GM18861 (cell line): Measurements from ENCODE around the gene MED25.

Experiments used
- ATAC-seq: cut with Tn5 transposase; IDR thresholded peaks from one replicate; pipeline ENCODE4 v1.9.1; 2021; ENCODE audit not compliant: unreplicated experiment

The MED25 gene

DNA sequence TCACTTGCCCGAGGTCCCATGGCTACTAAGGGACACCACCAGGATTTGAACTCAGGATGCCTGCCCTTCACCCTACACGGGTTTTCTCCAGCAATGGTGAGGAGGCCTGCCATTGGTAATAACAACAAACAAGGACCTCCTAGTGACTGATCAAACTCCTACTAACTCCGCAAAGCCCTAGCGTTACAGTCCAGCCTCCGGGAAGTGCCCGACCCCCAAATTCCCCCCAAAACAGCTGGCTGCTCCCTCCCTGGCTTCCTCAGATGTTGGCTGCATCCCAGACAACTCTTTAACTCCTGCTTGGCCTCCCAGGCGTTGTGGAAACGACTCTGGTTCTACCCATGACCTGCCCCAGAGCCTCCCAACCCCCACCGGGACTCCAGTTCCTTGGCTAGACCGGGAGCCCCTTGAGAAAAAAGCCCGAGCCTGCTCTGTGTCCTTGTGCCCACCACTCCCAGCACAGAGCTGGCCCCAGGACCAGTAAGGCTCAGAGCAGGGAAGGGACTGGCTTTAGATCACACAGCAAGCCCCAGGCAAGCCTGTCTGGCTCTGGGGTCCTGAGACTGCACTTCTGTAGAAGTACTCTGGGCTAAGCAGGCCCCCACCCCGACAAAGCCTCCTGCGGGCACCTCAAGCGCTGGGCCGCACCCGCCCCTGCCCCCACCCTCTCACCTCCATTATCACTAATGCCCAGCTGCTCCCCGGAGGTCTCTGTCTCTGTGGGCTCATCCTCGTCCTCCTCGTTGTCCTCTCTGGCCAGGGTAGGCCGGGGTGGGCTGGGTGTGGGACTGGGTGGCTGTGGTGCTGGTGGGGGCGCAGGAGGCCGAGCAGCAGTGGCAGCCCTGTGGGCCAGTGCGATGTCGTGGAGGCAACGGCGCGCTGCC, 54.4 kb downstream of the MED25 start:
- no peak for ATAC-seq

DNA sequence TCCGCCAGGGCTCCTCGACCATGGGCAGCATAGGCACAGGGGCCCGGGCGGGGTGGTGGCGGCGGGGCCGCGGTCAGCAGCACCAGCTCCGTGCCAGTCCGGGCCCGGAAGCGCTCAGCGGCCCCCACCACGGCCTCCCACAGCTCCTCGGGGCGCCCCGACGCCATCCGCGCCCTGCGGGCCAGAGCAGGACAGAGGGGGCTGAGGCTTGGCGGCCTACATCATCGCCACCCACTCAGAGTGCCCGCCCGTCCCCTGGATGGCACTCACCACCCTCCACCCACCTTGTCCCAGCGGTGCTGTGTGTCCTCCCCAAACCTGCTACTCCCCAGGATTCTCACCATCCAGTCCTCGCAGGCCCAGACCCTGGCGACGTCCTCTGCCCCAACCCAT, 55.0 kb downstream of the MED25 start:
- ATAC-seq = no peak

DNA sequence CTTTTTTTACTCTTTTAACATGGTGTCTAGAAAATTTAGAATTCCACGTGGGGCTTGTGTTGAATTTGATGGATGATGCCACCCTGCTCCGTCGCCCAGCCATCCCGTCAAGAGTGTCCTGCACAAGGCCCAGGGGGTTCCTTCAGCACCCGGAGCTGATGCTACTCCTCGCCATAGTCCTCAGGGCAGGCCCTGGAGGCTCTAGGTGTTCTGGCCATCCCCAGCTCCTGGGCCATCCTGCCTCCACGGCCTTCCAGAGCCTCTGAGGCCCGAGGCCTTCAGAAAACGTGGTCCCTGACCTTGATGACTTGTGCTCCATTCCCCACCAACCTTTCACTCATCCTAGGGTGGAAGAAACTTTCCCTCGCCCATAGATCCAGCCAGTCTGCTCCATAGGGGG, 55.7 kb downstream of the MED25 start:
- ATAC-seq = no peak

DNA sequence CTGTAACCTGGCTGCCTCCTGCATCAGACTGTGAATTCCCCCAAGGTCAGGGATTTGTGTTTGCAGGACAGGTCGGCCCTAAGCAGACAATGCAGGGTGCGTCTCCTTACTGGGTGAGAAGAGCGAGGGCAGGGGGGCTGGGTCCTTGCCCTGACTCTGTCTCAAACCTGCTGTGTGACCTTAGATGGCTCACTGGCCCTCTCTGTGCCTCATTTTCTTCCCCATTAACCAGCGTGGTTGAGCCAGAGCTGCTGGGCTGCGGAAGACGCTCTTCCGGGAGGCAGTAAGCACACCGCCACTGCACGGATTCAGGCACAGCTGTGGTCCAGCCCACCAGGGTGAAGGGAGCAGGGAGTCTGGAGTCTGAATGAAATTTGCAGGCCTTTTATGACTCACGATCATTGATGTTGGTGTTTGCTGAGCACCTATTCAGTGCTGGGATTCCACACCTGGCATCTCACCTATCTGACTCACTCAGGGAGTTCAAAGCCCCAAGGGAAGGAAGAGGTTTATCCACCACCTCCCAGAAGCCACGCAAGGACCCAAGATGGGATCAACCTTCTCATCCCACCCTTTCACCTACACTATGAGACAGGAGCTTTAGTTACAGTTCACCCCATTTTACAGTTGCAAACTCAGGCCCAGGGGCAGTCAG, 56.5 kb downstream of the MED25 start:
- ATAC-seq = no peak

DNA sequence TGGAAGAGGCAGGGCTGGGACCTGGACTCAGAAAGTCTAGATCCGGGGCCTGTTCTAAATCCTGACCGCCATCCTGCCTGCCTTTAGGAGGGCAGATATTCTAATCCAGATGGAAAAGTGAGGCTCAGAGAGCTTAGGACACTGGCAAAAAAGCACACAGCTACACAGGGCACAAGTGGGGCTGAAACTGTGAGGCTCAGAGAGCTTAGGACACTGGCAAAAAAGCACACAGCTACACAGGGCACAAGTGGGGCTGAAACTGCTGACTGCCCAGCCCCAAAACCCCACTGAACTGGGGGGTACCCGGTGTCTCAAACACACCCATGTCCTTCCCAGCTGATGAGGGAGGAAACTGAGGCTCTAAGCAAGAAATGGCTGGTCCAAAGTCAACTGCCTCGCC, 57.1 kb downstream of the MED25 start:
- no peak for ATAC-seq

DNA sequence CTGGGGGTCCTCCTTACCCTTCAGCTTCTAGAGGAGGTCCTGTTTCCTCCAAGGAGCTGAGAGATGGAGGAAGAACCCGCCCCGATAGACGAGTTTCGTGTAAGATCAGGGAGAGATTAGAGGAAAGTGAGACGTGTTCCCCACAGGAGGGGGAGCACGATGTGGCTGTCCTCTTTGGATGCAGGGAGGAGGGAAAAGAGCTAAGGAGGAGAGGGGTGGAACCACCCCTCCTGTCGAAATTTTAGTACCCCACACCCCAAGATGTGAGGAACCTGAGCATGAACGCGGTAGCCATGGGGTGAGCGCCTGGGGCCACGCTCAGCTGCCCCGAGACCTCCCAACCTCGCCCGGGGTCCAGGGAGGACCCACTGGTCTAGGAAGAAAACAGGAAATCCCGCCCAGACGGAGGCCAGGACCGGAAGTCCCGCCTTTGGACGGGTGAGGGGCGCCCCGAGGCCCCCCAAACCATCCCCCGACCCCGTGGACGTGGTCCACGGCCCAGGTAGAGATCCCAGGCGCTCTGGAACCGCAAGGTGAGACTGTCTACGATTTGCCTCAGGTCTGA, 57.9 kb downstream of the MED25 start:
- ATAC-seq = no peak

- peak; percentile 36 for ATAC-seq
These were observed 58.4 kb downstream of the MED25 start for GRCh38 chr19:49876422-49877019.

DNA sequence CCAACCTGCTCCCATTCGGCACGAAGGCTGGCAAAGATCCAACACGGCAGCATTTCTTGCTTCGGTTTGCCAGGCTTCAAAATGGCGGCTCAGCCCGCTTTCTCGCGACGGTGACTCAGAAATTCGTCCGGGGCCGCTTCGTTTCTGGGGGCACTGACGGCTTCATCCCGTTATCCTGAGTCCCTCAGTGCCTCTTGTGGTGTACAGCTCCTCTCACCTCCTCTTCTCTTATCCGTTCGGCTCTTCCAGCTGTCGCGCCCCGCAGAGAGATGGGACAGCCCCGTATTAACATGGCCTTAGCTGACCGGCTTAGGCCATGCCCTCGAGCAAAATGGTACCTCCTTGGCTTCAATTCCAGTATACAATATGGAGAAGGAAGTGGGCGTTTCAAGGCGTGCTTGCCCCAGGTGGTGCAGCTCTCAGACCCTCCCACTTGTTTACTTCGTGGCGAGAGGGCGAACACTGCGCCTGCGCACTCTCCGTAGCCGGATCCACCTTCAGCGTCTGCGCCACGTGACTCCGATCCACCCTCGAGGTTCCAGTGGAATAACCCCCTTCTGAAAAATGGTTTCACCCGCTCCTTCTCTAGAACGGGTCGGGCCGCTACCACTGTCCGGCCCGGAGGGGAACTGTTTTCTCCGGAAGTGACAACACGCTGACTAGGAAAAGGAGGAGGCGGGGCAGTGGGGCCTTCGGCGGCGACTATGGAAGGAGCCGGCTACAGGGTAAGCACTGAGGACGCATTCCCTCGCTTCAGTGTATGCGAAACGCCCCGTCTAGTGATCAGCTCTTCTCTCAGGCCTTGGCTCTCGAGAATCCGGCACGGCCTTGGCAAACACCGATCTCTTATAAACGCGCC, 59.2 kb downstream of the MED25 start, which contains the start of the genes AKT1S1 and TBC1D17:
AKT1S1 (minus strand) TSS at position 336 of the 859 bp plus-strand sequence. CDS start 4,060 bp downstream, outside the sequence.
TBC1D17 (plus strand) TSS at position 683 of the 859 bp plus-strand sequence; CDS start at position 705, 22 bp downstream.
- peak; percentile 50 for ATAC-seq

- peak; percentile 27 for ATAC-seq
These were observed 60.0 kb downstream of the MED25 start for GRCh38 chr19:49877879-49878743.

DNA sequence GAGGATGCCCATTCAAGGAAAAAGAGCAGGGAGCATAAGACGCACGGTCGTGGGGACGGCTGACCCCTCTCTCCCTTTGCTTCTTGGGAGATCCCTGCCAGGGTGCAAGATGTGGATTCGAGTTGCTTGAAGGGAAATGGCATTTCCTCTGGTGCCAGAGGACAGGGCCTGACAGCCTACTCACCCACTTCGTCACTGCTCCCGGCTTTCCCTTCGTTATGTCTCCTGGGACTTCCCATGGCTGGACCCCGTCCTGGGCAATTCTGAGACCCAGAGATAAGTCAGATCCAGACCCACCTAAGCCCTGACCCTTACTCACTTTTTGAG, 60.6 kb downstream of the MED25 start:
- no peak for ATAC-seq

- ATAC-seq = no peak
These were observed 61.3 kb downstream of the MED25 start for GRCh38 chr19:49879243-49879963.

GRCh38 chr19:49880162-49880869, 62.2 kb downstream of the MED25 start:
- no peak for ATAC-seq

DNA sequence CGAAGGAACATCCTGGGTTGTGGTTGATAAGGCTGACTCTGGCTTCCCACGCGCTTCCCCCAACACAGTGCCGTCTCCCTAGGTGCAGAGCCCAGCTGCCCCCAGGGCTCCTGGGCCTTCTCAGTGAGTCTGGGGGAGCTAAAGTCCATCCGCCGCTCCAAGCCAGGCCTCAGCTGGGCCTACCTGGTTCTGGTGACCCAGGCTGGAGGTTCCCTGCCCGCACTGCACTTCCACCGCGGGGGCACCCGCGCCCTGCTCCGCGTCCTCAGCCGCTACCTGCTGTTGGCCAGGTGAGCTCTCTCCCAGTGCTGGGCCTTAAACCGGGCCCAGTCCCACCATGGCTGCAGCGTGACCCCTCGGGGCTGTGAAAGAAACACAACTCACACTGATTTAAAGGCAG, 63.1 kb downstream of the MED25 start:
- no peak for ATAC-seq

DNA sequence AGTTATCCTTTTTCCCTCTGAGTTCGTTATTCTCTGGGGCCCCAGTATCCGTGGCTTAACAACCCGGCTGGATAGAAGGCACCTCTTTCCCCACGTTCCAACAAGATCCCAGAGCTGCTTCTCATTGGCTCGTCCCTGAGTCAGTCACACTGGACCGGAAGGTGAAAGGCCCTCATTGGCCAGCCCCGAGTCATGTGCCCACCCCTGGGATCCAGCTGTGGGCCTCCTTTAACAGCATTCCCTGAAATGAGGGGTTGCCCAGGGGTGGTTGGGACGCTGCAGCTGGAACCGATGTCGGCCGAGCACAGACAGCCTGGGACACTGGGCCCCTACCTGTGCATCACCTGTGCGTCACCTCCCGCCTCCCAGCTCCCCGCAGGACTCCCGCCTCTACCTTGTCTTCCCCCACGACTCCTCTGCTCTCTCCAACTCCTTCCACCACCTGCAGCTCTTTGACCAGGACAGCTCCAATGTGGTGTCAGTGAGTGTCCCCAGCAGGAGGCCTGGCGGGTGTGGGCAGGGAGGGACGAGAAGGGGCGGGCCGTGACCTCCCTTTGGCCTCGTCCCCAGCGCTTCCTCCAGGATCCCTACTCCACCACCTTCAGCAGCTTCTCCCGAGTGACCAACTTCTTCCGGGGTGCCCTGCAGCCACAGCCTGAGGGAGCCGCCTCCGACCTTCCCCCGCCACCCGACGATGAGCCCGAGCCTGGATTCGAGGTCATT, 63.7 kb downstream of the MED25 start:
- no peak for ATAC-seq

GRCh38 chr19:49882643-49883042, 64.6 kb downstream of the MED25 start:
- ATAC-seq = no peak

DNA sequence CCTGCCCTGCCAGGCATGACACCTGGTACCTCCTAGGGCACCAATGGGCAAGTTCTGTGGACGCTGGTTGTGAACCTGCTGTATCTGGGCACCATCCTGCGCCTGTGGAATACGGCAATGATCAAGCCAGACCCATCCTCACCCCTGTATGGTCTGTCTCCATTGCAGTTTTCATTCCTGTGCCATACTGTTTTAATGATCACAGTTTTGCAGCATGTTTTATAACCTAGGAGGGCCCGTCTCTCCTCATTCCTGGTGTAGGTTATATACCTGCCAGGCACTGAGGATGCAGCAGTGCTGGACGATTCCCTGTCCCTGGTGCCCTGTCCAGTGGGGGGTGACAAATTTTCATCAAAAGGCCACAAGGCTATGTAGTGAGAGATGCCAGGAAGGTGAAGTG, 65.0 kb downstream of the MED25 start:
- ATAC-seq = no peak

DNA sequence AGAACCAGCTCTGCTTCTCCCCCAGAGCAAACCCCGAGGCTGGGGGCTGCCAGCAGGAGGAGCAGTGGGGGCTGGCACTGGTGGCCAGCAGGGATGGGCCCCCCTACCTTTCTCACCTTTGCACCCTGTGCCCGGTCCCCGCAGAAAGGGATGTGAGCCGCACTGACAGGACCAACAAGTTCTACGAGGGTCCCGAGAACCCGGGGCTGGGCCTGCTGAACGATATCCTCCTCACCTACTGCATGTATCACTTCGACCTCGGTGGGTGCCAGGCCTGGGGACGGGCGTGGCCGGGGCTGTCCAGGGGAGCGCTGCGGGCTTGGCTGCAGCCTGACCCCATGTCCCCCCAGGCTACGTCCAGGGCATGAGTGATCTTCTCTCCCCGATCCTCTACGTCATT, 66.0 kb downstream of the MED25 start:
- no peak for ATAC-seq

DNA sequence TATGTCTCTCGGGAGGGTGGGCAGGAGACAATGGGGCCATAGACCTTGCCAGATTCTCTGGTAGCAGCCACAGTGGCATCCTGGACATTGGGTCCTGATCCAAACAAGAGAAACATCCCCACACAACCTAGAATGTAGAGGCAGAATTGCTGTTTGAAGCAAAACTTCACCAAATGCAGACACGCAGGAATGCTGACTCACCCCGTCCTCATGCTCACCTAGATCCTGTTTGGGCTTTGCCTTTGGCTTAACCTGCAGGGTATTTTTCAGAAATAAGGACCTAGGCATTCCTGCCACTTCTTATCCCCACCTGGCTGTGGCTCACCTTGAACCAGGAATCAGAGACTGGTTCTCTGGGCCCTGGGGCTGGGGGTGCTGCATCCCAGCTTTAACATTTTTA, 66.7 kb downstream of the MED25 start:
- ATAC-seq = no peak
